HEK293 (cell line): ENCODE data around the gene F2R.

Experiments used
- CTCF ChIA-PET: fragments of 350-600 bp; formaldehyde crosslinking; extraction: SDS; loops from one replicate; lab custom pipeline; 2021; ENCODE audit warnings: antibody characterized with exemption; lab: Yijun Ruan, JAX
- POLR2A ChIA-PET: fragments of 300-600 bp; formaldehyde crosslinking; extraction: SDS; loops from one replicate; lab custom pipeline; 2020; ENCODE audit warnings: antibody characterized with exemption, inconsistent platforms; lab: Yijun Ruan, JAX
- H3K27ac ChIP-seq: fragments of 200-500 bp; sonication (Bioruptor generic); 2 replicates; pipeline ENCODE4 v1.5.1; 2014; ENCODE audit warnings: low read depth, low read length, control low read depth, inconsistent platforms; ENCODE audit errors: extremely low read depth
- H3K36me3 ChIP-seq, 2 experiments: fragments of 200-500 bp in 1 of 2; sonication (Bioruptor generic) in 1 of 2; 1 replicate in 1 of 2; 2 replicates in 1 of 2; pipeline ENCODE4 v1.5.1; 2014 to 2017; ENCODE audit warnings: inconsistent platforms in 2 of 2, low read length in 2 of 2; ENCODE audit not compliant: control insufficient read depth in 2 of 2, insufficient read depth in 1 of 2
- H3K4me1 ChIP-seq: fragments of 200-500 bp; sonication (Bioruptor generic); 2 replicates; pipeline ENCODE4 v1.5.1; 2014; ENCODE audit warnings: mild to moderate bottlenecking, low read length, inconsistent platforms; ENCODE audit not compliant: control insufficient read depth, insufficient read depth
- H3K4me3 ChIP-seq: 2 replicates; pipeline ENCODE4 v1.5.1; 2011; ENCODE audit warnings: low read depth, mild to moderate bottlenecking, control low read depth, low read length, moderate library complexity
- H3K9me3 ChIP-seq: fragments of 200-500 bp; sonication (Bioruptor generic); 2 replicates; pipeline ENCODE4 v1.5.1; 2014; ENCODE audit warnings: low read depth, low read length, inconsistent platforms; ENCODE audit not compliant: control insufficient read depth, insufficient read depth
- GLI2 ChIP-seq: fragments of 450-650 bp; formaldehyde crosslinking; IDR thresholded peaks from 2 replicates; pipeline ENCODE4; 2017; ENCODE audit warnings: missing biosample characterization, missing genetic modification characterization, low read depth, borderline replicate concordance
- GLIS1 ChIP-seq: fragments of 450-650 bp; formaldehyde crosslinking; IDR thresholded peaks from 2 replicates; pipeline ENCODE4 v1.5.1; 2016; ENCODE audit warnings: missing biosample characterization, missing genetic modification characterization
- HOXD13 ChIP-seq: sonication (generic); formaldehyde crosslinking; IDR thresholded peaks from 2 replicates; pipeline ENCODE4 v1.8.0; 2022; ENCODE audit warnings: missing genetic modification reagents, borderline replicate concordance
- KLF16 ChIP-seq: fragments of 450-650 bp; formaldehyde crosslinking; IDR thresholded peaks from 2 replicates; pipeline ENCODE4 v1.5.1; 2017; ENCODE audit warnings: missing biosample characterization, missing genetic modification characterization
- SETDB1 ChIP-seq: IDR thresholded peaks from one replicate; pipeline ENCODE4 v1.6.1; 2017; ENCODE audit warnings: mild to moderate bottlenecking, low read length, moderate library complexity, mixed read lengths; ENCODE audit not compliant: insufficient read length
- WT1 ChIP-seq: fragments of 450-650 bp; formaldehyde crosslinking; IDR thresholded peaks from 2 replicates; pipeline ENCODE4 v1.5.1; 2016; ENCODE audit warnings: missing biosample characterization, missing genetic modification characterization
- ZNF184 ChIP-seq: fragments of 450-650 bp; IDR thresholded peaks from 2 replicates; pipeline ENCODE4 v1.5.1; 2018; ENCODE audit warnings: missing biosample characterization, mild to moderate bottlenecking, missing genetic modification characterization
- ZNF292 ChIP-seq: fragments of 450-650 bp; formaldehyde crosslinking; IDR thresholded peaks from 2 replicates; pipeline ENCODE4 v1.5.1; 2016; ENCODE audit warnings: low read depth, missing biosample characterization, missing genetic modification characterization, borderline replicate concordance
- ZNF621 ChIP-seq: fragments of 450-650 bp; formaldehyde crosslinking; IDR thresholded peaks from 2 replicates; pipeline ENCODE4 v1.5.1; 2017; ENCODE audit warnings: missing biosample characterization, missing genetic modification characterization
- ZNF670 ChIP-seq: fragments of 450-650 bp; formaldehyde crosslinking; IDR thresholded peaks from 2 replicates; pipeline ENCODE4 v1.5.1; 2016; ENCODE audit warnings: missing biosample characterization, missing genetic modification characterization, low read depth
- ZNF747 ChIP-seq: fragments of 450-650 bp; formaldehyde crosslinking; IDR thresholded peaks from 2 replicates; pipeline ENCODE4 v1.5.1; 2016; ENCODE audit warnings: missing biosample characterization, missing genetic modification characterization
- TF ChIP-seq, protein P1 (sequence below): fragments of 450-650 bp; formaldehyde crosslinking; IDR thresholded peaks from 2 replicates; pipeline ENCODE4 v1.5.1; 2016; ENCODE audit warnings: missing biosample characterization, missing genetic modification characterization
- TF ChIP-seq, protein P2 (sequence below): fragments of 450-650 bp; formaldehyde crosslinking; IDR thresholded peaks from 2 replicates; pipeline ENCODE4 v1.5.1; 2016; ENCODE audit warnings: missing biosample characterization, missing genetic modification characterization
- TF ChIP-seq, protein P3 (sequence below): fragments of 450-650 bp; formaldehyde crosslinking; IDR thresholded peaks from 2 replicates; pipeline ENCODE4 v1.5.0; 2017; ENCODE audit warnings: missing biosample characterization, missing genetic modification characterization, borderline replicate concordance
- TF ChIP-seq, protein P4 (sequence below): fragments of 450-650 bp; formaldehyde crosslinking; IDR thresholded peaks from 2 replicates; pipeline ENCODE4 v1.5.1; 2016; ENCODE audit warnings: missing biosample characterization, missing genetic modification characterization, low read depth

F2R gene

DNA sequence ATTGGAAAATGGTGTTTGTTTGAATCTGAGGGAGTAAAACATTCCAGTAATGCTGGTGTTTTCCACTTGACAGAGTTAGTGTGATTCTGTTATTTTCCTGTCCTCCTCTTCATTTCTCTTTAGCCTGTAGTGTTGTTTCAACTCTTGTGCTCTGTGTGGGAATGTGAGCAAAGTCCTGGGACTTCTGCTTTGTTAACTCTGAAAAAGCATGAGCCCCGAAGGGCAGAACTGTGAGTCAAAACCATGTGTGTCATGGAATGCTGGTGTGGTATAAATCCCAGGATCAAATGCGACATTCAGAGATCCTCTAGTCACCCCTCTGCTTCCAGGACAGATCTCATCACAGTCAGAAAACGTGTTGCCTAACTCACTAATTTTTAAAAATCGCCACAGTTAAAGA lies 8.9 kb downstream of the F2R start:
- ChIA-PET POLR2A (no interaction called here), CTCF (interaction anchor here (0.7 to 1.2 kb wide), 2 partner anchors 50 to 546 kb away, joined by 3 read pairs; no protein-coding TSS in a partner anchor)
- no peaks in the 10 kb centered on the region for H3K9me3 ChIP-seq
- H3K4me1 ChIP-seq: no peaks in the 10 kb centered on the region
- TF ChIP-seq ZNF670 (tag by site-specific recombination) (no peak), ZNF292 (tag by site-specific recombination) (no peak), KLF16 (no peak), WT1 (no peak), HOXD13 (CRISPR knock-in tag) (no peak), GLIS1 (tag by site-specific recombination) (no peak), GLI2 (no peak), ZNF747 (tag by site-specific recombination) (no peak)
- TF ChIP-seq, protein P1, sequence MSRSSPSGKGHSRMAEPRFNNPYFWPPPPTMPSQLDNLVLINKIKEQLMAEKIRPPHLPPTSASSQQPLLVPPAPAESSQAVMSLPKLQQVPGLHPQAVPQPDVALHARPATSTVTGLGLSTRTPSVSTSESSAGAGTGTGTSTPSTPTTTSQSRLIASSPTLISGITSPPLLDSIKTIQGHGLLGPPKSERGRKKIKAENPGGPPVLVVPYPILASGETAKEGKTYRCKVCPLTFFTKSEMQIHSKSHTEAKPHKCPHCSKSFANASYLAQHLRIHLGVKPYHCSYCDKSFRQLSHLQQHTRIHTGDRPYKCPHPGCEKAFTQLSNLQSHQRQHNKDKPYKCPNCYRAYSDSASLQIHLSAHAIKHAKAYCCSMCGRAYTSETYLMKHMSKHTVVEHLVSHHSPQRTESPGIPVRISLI (tag by site-specific recombination): no peak
- TF ChIP-seq, protein P2, sequence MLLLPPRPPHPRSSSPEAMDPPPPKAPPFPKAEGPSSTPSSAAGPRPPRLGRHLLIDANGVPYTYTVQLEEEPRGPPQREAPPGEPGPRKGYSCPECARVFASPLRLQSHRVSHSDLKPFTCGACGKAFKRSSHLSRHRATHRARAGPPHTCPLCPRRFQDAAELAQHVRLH (tag by site-specific recombination): no peak
- TF ChIP-seq, protein P3, sequence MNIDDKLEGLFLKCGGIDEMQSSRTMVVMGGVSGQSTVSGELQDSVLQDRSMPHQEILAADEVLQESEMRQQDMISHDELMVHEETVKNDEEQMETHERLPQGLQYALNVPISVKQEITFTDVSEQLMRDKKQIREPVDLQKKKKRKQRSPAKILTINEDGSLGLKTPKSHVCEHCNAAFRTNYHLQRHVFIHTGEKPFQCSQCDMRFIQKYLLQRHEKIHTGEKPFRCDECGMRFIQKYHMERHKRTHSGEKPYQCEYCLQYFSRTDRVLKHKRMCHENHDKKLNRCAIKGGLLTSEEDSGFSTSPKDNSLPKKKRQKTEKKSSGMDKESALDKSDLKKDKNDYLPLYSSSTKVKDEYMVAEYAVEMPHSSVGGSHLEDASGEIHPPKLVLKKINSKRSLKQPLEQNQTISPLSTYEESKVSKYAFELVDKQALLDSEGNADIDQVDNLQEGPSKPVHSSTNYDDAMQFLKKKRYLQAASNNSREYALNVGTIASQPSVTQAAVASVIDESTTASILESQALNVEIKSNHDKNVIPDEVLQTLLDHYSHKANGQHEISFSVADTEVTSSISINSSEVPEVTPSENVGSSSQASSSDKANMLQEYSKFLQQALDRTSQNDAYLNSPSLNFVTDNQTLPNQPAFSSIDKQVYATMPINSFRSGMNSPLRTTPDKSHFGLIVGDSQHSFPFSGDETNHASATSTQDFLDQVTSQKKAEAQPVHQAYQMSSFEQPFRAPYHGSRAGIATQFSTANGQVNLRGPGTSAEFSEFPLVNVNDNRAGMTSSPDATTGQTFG (tag by site-specific recombination): no peak
- no peak overlapping the region for H3K27ac ChIP-seq
- no peak overlapping the region for H3K4me3 ChIP-seq
- H3K36me3 ChIP-seq: peaks cover 0 to 7% of the 10 kb centered on the region in 2 experiments; a peak in 2 of 3 replicates

DNA sequence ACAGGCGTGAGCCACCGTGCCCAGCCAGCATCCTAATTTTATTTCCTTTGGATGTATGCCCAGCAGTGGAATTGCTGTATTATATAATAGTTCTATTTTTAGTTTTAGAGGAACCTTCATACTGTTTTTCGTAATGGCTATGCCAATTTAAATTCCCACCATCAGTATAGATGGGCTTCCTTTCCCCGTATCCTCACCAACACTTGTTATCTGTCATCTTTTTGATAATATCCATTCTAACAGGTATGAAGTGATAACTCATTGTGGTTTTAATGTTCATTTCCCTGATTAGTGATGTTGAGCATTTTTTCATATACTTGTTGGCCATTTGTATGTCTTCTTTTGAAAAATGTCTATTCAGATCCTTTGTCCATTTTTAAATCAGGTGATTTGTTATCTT lies 13.0 kb downstream of the F2R start:
- ChIA-PET POLR2A (no interaction called here), CTCF (interaction anchor here (0.7 to 0.9 kb wide), 2 partner anchors 20 to 45 kb away, joined by 3 read pairs; no protein-coding TSS in a partner anchor)

DNA sequence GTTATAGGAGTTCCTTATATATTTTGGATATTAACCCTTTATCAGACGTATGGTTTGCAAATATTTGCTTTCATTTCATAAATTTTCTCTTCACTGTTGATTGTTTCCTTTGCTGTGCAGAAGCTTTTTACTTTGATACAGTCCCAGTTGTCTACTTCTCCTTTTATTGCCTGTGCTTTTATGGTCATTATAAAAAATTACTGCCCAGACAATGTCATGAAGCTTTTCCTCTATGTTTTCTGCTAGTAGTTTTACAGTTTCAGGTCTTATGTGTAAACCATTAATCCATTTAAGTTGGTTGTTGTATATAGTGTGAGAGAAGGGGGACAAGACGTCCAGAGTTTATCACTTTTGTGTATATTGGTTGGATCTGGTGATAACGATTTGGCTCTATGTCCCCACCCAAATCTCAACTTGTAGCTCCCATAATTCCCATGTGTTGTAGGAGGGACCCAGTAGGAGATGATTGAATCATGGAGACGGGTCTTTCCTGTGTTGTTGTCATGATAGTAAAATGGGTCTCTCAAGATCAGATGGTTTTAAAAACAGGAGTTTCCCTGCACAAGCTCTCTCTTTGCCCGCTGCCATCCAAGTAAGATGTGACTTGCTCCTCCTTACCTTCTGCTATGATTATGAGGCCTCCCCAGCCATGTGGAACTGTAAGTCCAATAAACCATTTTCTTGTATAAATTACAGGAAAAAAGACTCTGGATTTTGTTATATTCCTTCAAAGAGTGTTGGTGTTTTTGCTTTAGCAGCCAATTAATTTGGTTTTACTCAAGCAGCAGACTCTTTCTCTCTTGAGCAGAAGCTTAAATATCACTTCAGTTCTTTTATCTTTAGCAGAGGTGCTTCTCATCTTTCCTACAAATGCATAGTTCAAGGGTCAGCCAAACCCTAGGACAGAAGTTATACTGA lies 13.7 kb downstream of the F2R start:
- H3K4me3 ChIP-seq: no peak overlapping the region
- POLR2A ChIA-PET: no interaction called here
- no peak overlapping the region for H3K27ac ChIP-seq
- no peaks in the 10 kb centered on the region for H3K9me3 ChIP-seq
- H3K4me1 ChIP-seq: no peaks in the 10 kb centered on the region
- TF ChIP-seq, protein P1 (tag by site-specific recombination): no peak
- TF ChIP-seq GLI2 (no peak), SETDB1 (peak; percentile 82), ZNF621 (tag by site-specific recombination) (no peak)
- H3K36me3 ChIP-seq: peaks cover 0 to 19% of the 10 kb centered on the region in 2 experiments; a peak in 2 of 3 replicates
- CTCF ChIA-PET: interaction anchor here (0.9 kb wide), 1 partner anchor 44 kb away, joined by 3 read pairs; no protein-coding TSS in a partner anchor

More for the DNA sequence above, 13.0 kb downstream of the F2R start:
- no peaks in the 10 kb centered on the region for H3K9me3 ChIP-seq
- TF ChIP-seq, protein P4, sequence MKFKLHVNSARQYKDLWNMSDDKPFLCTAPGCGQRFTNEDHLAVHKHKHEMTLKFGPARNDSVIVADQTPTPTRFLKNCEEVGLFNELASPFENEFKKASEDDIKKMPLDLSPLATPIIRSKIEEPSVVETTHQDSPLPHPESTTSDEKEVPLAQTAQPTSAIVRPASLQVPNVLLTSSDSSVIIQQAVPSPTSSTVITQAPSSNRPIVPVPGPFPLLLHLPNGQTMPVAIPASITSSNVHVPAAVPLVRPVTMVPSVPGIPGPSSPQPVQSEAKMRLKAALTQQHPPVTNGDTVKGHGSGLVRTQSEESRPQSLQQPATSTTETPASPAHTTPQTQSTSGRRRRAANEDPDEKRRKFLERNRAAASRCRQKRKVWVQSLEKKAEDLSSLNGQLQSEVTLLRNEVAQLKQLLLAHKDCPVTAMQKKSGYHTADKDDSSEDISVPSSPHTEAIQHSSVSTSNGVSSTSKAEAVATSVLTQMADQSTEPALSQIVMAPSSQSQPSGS (tag by site-specific recombination): no peak
- TF ChIP-seq ZNF184 (tag by site-specific recombination): peak; percentile 97
- TF ChIP-seq, all 188 proteins: peak for 1
- peaks cover 0 to 19% of the 10 kb centered on the region in 2 experiments; a peak in 2 of 3 replicates for H3K36me3 ChIP-seq
- no peaks in the 10 kb centered on the region for H3K4me1 ChIP-seq
- H3K4me3 ChIP-seq: no peak overlapping the region
- no peak overlapping the region for H3K27ac ChIP-seq
